Anterior cingulate cortex (tissue), 58 donors: Measurements from ENCODE around the gene SRPK1.
"Not testable (repeated sequence)": the region's sequence is repeated elsewhere in the genome, so short reads cannot be mapped to it uniquely, and the experiment has no call there.

ENCODE experiments used
- DNase-seq, 58 donors: peaks; one replicate each; lab custom pipeline; 2025; lab: John Stamatoyannopoulos, UW

The SRPK1 gene

DNA sequence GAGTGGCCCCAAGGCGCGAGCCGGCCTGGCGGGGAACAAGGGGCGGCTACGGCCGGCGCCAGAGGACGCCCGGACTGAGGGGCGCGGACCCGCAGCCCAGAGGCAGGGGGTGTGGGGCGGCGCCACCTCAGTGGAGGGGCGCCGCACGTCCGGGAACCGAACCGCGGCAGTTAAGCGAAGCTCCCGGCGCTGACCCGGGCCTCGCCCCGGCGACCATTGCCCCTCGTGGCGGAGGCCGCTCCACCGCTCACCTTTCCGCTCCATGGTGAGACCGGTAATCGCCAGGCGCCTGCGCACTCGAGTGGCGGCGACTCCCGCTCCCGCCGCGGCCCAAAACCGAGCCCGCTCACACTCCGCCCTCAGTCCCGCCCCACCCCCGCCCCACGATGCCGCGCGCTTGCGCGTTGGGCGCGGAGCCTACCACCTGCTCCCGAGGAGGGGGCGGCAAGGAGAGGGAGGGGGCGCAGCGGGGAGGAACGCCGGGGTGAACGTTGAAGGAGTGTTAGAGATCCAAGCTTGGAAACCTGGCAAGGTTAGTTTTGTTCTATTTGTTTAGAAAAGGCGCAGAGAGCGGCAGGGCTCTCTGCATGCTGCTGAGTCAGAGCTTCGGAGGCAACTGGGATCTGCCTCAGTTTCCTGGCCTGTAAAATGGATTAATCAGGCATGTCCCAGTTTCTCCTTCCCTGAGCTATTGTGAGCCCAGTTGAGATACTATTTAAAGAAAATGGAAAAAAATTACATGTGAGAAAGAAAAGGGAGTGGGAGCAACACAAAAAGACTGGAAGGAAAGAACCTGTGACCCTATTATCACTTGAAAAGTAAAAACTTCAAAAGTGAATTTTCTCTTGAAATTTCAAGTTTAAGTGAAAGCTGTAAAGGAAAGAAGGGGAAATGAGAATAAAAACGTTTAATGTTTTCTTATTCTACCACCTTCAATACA lies at the start of gene SRPK1:
Gene SRPK1, minus strand, starts transcription at position 306 of the 940 bp plus-strand sequence. Its CDS starts 42 bp downstream, at position 264.
- DNase-seq: peak; percentile 39 to 92 (median 84)

DNA sequence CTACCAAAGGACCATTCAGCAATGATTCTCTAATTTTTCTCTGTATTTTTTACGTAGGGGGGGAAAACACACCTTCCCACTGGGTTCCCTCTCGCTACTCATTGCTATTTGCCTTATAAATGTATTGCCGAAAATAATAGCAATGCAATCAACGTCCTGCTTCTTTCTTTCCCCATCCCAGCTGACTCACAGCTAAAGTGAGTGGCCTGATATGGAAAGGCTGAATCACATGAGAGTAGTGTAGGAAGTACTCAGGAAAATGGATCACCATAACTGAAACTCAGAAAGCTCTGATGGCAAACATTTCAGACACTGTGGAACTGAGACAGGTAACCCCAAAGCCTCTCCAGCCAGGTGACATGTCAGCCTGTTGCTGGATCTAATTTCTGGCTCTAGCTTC lies 49.3 kb upstream of the SRPK1 start:
- DNase-seq: no peak

GRCh38 chr6:35969646-35970045 lies 48.7 kb upstream of the SRPK1 start:
- no peak for DNase-seq

DNA sequence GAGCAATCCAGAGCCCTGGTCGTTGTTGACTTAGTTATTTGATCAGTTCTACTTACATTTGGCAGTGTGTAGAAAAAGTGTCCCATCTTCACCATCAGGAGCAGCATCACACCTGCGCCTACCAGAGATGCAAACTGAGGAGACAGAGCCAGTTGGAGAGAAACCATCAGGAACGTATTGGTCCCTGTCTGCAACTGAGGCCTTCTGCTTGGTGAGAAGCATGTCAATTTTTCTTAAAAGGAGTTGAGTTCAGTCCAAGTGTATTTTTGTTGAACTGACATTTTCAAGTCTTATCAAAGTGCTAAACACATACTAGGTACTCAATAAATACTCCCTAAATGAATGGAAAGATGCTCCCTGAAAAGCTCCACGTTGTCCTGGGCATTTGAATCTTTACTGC lies 47.9 kb upstream of the SRPK1 start:
- DNase-seq: peak in 5 of 58 donors; percentile 5 to 45 (median 18)

- DNase-seq: peak in 5 of 58 donors; percentile 9 to 58 (median 23)
Measured at GRCh38 chr6:35967076-35967774, 46.3 kb upstream of the SRPK1 start.

DNA sequence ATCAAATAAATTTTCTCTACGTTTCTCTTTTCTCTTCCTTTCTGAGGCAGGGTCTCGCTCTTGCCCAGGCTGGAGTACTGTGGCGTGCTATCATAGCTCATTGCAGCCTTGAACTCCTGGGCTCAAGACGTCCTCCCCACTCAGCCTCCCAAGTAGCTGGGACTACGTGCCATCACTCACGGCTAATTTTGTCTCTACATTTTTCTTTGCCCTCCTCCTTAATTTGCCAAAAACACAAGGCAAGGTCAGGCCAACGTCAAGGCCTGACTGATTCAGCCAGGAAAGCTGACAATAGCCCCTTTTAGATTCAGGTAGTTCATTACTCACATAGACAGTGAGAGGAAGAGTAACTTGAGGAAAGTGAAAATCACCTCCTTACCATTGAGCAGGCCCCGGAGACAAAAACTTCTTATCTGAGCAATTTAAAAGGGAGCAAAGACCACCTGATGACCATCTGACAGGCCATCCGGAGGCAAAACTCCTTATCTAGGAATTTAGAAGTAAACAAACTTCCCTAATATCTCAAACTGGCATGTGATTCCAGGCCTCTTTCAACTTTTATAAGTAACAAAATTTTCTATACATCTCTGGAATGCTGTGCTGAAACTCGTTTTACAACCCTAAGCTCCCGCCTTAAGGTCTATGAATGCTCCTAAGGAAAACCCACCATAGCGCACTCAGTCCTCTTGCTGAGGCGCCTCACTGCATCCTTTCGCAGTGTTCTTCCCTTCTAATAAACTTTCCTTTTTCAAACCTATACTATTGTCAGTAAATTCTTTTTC lies 42.1 kb upstream of the SRPK1 start:
- no peak for DNase-seq

- no peak for DNase-seq
Measured at GRCh38 chr6:35960187-35960586, 39.3 kb upstream of the SRPK1 start.

- no peak for DNase-seq
Measured at GRCh38 chr6:35955970-35956369, 35.1 kb upstream of the SRPK1 start.

DNA sequence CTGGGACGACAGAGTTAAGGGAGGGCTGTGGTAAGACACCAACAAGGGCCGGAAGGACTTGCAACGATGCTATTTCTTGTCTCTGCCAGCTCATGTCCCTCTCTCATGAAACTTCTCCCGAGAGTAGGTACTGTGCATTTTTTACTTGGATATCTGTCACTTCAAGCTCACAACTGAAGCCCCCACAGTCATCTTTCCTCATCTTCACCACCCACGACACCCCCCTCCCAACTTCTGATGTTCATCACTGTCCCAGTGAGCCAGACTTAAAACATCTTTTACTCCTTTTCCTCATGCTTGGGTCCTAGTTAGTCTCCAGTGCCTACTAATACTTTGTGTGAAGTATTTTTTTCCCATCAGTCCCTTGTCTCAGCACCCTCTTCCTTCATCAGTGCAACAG lies 34.6 kb upstream of the SRPK1 start:
- DNase-seq: peak in 1 of 58 donors; percentile 13

GRCh38 chr6:35955071-35955470 lies 34.2 kb upstream of the SRPK1 start:
- no peak for DNase-seq

GRCh38 chr6:35954333-35954732 lies 33.4 kb upstream of the SRPK1 start:
- DNase-seq: no peak

DNA sequence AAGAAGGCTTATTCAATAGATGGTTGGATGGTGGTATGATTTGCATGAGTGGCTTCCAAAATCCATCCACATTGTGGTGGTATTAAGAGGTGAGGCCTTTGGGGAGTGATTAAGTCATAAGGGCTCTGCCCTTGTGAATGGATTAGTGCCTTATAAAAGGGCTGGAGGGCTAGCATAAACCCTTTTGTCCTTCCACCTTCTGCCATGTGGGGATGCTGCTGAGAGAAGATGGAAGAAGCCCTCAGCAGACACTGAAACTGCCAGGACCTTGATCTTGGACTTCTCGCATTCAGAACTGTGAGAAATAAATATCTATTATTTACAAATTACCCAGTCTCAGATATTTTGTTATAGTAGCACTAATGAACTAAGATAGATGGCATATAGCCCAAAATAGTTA lies 27.8 kb upstream of the SRPK1 start:
- no peak for DNase-seq

DNA sequence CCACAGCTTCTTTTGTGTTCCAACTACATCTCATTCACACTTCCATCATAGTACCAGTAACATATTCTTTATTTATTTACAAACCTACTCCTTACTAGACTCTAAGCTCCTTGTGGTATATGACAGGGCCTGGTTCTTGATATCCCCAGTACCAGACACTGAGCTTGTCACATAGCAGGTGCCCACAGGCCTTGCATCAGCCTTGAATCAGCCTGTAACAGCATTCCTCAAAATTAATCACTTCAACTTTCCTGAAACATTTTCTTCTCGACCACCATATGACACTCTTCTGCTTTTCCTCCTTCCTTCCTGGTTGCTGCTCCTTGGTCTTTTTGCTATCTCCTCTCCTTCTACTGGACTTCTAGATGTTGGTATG lies 24.7 kb upstream of the SRPK1 start:
- DNase-seq: no peak

DNA sequence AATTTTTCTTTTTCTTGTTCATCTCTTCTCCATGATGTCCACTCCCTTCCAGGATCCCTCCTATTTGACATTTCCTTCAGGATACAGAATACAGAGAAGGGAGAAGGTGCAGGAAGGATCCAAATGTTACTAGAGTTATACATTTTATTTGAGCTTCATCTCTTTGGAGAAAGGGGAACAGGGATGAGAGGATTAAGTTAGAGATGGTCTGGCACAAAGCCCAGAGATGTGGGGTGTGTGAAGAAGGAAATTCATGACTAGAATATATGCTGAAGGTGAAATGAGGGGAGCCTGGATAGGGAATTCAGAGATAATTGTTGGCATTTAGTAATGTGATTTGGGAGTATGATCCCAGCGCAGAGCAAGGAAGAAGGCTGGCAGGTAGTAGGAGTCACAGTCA lies 22.5 kb upstream of the SRPK1 start:
- DNase-seq: peak in 8 of 58 donors; percentile 3 to 28 (median 10)

DNA sequence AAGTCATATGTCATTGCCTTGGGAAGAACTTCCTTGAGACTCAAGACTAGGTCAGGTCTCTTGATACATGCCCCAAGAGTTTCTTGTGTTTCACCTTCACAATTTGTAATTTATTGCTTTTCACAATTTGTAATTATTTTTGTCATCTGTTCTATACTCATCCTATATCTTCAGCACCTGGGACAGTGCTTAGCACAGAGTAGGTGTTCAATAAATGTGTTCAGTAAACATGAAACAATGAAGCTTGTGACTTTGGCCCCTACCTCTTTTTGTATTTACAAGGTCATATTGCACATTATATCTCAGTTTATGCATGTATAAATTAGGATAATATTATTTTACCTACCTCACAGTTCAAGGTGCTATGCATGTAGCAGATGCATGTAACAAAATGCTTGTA lies 21.5 kb upstream of the SRPK1 start:
- no peak for DNase-seq

- DNase-seq: not testable (repeated sequence)
Measured at GRCh38 chr6:35941170-35941569, 20.3 kb upstream of the SRPK1 start.

DNA sequence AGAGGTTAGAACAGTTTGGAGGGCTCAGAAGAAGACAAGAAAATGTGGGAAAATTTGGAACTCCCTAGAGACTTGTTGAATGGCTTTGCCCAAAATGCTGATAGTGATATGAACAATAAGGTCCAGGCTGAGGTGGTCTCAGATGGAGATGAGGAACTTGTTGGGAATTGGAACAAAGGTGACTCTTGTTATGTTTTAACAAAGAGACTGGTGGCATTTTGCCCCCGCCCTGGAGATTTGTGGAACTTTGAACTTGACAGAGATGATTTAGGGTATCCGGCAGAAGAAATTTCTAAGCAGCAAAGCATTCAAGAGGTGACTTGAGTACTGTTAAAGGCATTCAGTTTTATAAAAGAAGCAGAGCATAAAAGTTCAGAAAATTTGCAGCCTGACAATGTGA lies 19.1 kb upstream of the SRPK1 start:
- not testable (repeated sequence) for DNase-seq

DNA sequence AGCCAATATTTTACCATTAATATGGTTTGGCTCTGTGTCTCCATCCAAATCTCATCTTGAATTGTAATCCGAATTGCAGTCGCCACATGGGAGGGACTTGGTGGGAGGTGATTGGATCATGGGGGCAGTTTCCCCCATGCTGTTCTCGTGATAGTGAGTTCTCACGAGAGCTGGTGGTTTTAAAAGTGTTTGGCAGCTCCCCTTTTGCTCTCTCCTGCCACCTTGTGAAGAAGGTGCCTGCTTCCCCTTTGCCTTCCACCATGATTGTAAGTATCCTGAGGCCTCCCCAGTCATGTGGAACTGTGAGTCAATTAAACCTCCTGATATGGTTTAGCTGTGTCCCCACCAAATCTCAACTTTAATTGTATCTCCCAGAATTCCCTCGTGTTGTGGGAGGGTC lies 18.4 kb upstream of the SRPK1 start:
- not testable (repeated sequence) for DNase-seq

DNA sequence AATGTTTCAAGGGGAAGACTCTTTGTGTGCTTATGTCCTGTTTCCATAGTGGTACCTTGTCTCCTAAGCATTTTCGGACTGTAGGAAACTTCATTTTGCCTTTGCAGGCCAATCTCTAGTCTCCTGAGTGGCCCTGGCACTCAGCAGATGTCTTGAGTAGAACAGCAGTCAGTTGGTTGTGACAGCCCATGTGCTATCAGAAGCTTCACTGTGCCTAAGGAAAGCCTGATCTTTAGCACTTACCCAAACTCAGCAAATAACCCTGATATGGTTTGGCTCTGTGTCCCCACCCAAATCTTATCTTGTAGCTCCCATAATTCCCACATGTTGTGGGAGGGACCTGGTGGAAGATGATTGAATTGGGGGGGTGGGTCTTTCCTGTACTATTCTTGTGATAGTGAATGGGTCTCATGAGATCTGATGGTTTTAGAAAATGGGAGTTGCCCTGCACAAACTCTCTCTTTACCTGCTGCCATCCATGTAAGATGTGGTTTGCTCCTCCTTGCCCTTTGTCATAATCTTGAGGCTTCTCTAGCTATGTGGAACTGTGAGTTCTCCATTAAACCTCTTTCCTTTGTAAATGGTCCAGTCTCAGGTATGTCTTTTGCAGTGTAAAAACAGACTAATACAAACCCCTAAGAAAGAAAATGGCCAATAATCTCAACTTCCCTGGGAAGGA lies 15.9 kb upstream of the SRPK1 start:
- no peak for DNase-seq

DNA sequence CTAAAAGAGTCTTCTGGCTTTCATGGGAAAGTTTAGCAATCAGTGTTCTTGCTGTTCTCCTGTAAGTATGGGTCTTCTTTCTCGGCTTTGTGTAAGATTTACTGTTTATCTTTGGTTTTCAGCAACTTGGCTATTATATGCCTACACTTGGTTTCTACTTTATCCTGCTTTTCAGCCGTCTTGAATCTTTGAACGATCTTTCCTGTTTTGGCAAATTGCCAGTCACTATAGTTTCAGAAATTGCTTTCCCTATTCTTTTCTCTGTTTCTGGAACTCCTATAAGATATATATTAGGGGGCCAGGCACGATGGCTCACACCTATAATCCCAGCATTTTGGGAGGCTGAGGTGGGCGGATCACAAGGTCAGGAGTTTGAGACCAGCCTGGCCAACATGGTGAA lies 14.6 kb upstream of the SRPK1 start:
- DNase-seq: no peak
